Measurements from ENCODE around the gene CCSER2.

CCSER2 gene

GRCh38 chr10:84546609-84547008 is 218.2 kb downstream of the CCSER2 start:
- Histone ChIP-seq H3K36me3 (ENCODE audit: control insufficient read depth, insufficient read depth, low read length) (no peaks in the 10 kb centered on the region), H3K9me3 (ENCODE audit: control insufficient read depth, low read length) (no peaks in the 10 kb centered on the region), H3K27me3 (replicated peaks; ENCODE audit: control insufficient read depth, insufficient read depth, low read length, poor library complexity, severe bottlenecking) (no peaks in the 10 kb centered on the region), H3K4me3 (ENCODE audit: insufficient read depth, low read depth, low read length, poor library complexity, severe bottlenecking) (no peak overlapping the region), H3K4me1 (ENCODE audit: control insufficient read depth, insufficient read depth, low read length, poor library complexity, severe bottlenecking) (no peaks in the 10 kb centered on the region), H3K27ac (ENCODE audit: insufficient read depth, low read length, poor library complexity, severe bottlenecking) (no peak overlapping the region)
- DNase-seq, result no peak

GRCh38 chr10:84547616-84548015 is 219.2 kb downstream of the CCSER2 start:
- Histone ChIP-seq H3K4me3 (ENCODE audit: insufficient read depth, low read depth, low read length, poor library complexity, severe bottlenecking) (no peak overlapping the region), H3K36me3 (ENCODE audit: control insufficient read depth, insufficient read depth, low read length) (no peaks in the 10 kb centered on the region), H3K27ac (ENCODE audit: insufficient read depth, low read length, poor library complexity, severe bottlenecking) (no peak overlapping the region), H3K4me1 (ENCODE audit: control insufficient read depth, insufficient read depth, low read length, poor library complexity, severe bottlenecking) (no peaks in the 10 kb centered on the region), H3K9me3 (ENCODE audit: control insufficient read depth, low read length) (no peaks in the 10 kb centered on the region), H3K27me3 (replicated peaks; ENCODE audit: control insufficient read depth, insufficient read depth, low read length, poor library complexity, severe bottlenecking) (no peaks in the 10 kb centered on the region)
- no peak for DNase-seq

- Histone ChIP-seq H3K27ac (ENCODE audit: insufficient read depth, low read length, poor library complexity, severe bottlenecking) (no peak overlapping the region), H3K4me3 (ENCODE audit: insufficient read depth, low read depth, low read length, poor library complexity, severe bottlenecking) (no peak overlapping the region), H3K9me3 (ENCODE audit: control insufficient read depth, low read length) (no peaks in the 10 kb centered on the region), H3K4me1 (ENCODE audit: control insufficient read depth, insufficient read depth, low read length, poor library complexity, severe bottlenecking) (no peaks in the 10 kb centered on the region), H3K27me3 (replicated peaks; ENCODE audit: control insufficient read depth, insufficient read depth, low read length, poor library complexity, severe bottlenecking) (no peaks in the 10 kb centered on the region), H3K36me3 (ENCODE audit: control insufficient read depth, insufficient read depth, low read length) (no peaks in the 10 kb centered on the region)
- DNase-seq, result no peak
These were observed 220.5 kb downstream of the CCSER2 start for GRCh38 chr10:84548869-84549268.

- Histone ChIP-seq H3K4me1 (ENCODE audit: control insufficient read depth, insufficient read depth, low read length, poor library complexity, severe bottlenecking) (no peaks in the 10 kb centered on the region), H3K9me3 (ENCODE audit: control insufficient read depth, low read length) (no peaks in the 10 kb centered on the region), H3K27ac (ENCODE audit: insufficient read depth, low read length, poor library complexity, severe bottlenecking) (no peak overlapping the region), H3K27me3 (replicated peaks; ENCODE audit: control insufficient read depth, insufficient read depth, low read length, poor library complexity, severe bottlenecking) (no peaks in the 10 kb centered on the region), H3K4me3 (ENCODE audit: insufficient read depth, low read depth, low read length, poor library complexity, severe bottlenecking) (no peak overlapping the region), H3K36me3 (ENCODE audit: control insufficient read depth, insufficient read depth, low read length) (no peaks in the 10 kb centered on the region)
- DNase-seq, result no peak
These were observed 221.2 kb downstream of the CCSER2 start for GRCh38 chr10:84549368-84550165.

GRCh38 chr10:84550756-84551436 is 222.5 kb downstream of the CCSER2 start:
- no peak overlapping the region for H3K27ac ChIP-seq (ENCODE audit: insufficient read depth, low read length, poor library complexity, severe bottlenecking)
- no peaks in the 10 kb centered on the region for H3K4me1 ChIP-seq (ENCODE audit: control insufficient read depth, insufficient read depth, low read length, poor library complexity, severe bottlenecking)
- no peak for DNase-seq
- H3K4me3 ChIP-seq (ENCODE audit: insufficient read depth, low read depth, low read length, poor library complexity, severe bottlenecking), result no peak overlapping the region
- no peaks in the 10 kb centered on the region for H3K27me3 ChIP-seq (replicated peaks; ENCODE audit: control insufficient read depth, insufficient read depth, low read length, poor library complexity, severe bottlenecking)
- H3K9me3 ChIP-seq (ENCODE audit: control insufficient read depth, low read length), result no peaks in the 10 kb centered on the region
- no peaks in the 10 kb centered on the region for H3K36me3 ChIP-seq (ENCODE audit: control insufficient read depth, insufficient read depth, low read length)

- DNase-seq, result no peak
- Histone ChIP-seq H3K36me3 (ENCODE audit: control insufficient read depth, insufficient read depth, low read length) (no peaks in the 10 kb centered on the region), H3K4me1 (ENCODE audit: control insufficient read depth, insufficient read depth, low read length, poor library complexity, severe bottlenecking) (no peaks in the 10 kb centered on the region), H3K27me3 (replicated peaks; ENCODE audit: control insufficient read depth, insufficient read depth, low read length, poor library complexity, severe bottlenecking) (no peaks in the 10 kb centered on the region), H3K4me3 (ENCODE audit: insufficient read depth, low read depth, low read length, poor library complexity, severe bottlenecking) (no peak overlapping the region), H3K9me3 (ENCODE audit: control insufficient read depth, low read length) (no peaks in the 10 kb centered on the region), H3K27ac (ENCODE audit: insufficient read depth, low read length, poor library complexity, severe bottlenecking) (no peak overlapping the region)
These were observed 223.2 kb downstream of the CCSER2 start for GRCh38 chr10:84551437-84552120.

GRCh38 chr10:84552478-84552877 is 224.1 kb downstream of the CCSER2 start:
- no peak overlapping the region for H3K27ac ChIP-seq (ENCODE audit: insufficient read depth, low read length, poor library complexity, severe bottlenecking)
- no peaks in the 10 kb centered on the region for H3K4me1 ChIP-seq (ENCODE audit: control insufficient read depth, insufficient read depth, low read length, poor library complexity, severe bottlenecking)
- no peak for DNase-seq
- H3K36me3 ChIP-seq (ENCODE audit: control insufficient read depth, insufficient read depth, low read length), result no peaks in the 10 kb centered on the region
- H3K4me3 ChIP-seq (ENCODE audit: insufficient read depth, low read depth, low read length, poor library complexity, severe bottlenecking), result no peak overlapping the region
- no peaks in the 10 kb centered on the region for H3K27me3 ChIP-seq (replicated peaks; ENCODE audit: control insufficient read depth, insufficient read depth, low read length, poor library complexity, severe bottlenecking)
- no peaks in the 10 kb centered on the region for H3K9me3 ChIP-seq (ENCODE audit: control insufficient read depth, low read length)

- Histone ChIP-seq H3K27me3 (replicated peaks; ENCODE audit: control insufficient read depth, insufficient read depth, low read length, poor library complexity, severe bottlenecking) (no peaks in the 10 kb centered on the region), H3K4me1 (ENCODE audit: control insufficient read depth, insufficient read depth, low read length, poor library complexity, severe bottlenecking) (no peaks in the 10 kb centered on the region), H3K9me3 (ENCODE audit: control insufficient read depth, low read length) (no peaks in the 10 kb centered on the region), H3K36me3 (ENCODE audit: control insufficient read depth, insufficient read depth, low read length) (no peaks in the 10 kb centered on the region), H3K4me3 (ENCODE audit: insufficient read depth, low read depth, low read length, poor library complexity, severe bottlenecking) (no peak overlapping the region), H3K27ac (ENCODE audit: insufficient read depth, low read length, poor library complexity, severe bottlenecking) (no peak overlapping the region)
- no peak for DNase-seq
These were observed 234.2 kb downstream of the CCSER2 start for GRCh38 chr10:84562592-84562991.

- H3K27me3 ChIP-seq (replicated peaks; ENCODE audit: control insufficient read depth, insufficient read depth, low read length, poor library complexity, severe bottlenecking), result no peaks in the 10 kb centered on the region
- H3K4me1 ChIP-seq (ENCODE audit: control insufficient read depth, insufficient read depth, low read length, poor library complexity, severe bottlenecking), result no peaks in the 10 kb centered on the region
- H3K27ac ChIP-seq (ENCODE audit: insufficient read depth, low read length, poor library complexity, severe bottlenecking), result no peak overlapping the region
- no peak for DNase-seq
- H3K36me3 ChIP-seq (ENCODE audit: control insufficient read depth, insufficient read depth, low read length), result no peaks in the 10 kb centered on the region
- H3K9me3 ChIP-seq (ENCODE audit: control insufficient read depth, low read length), result no peaks in the 10 kb centered on the region
- no peak overlapping the region for H3K4me3 ChIP-seq (ENCODE audit: insufficient read depth, low read depth, low read length, poor library complexity, severe bottlenecking)
These were observed 235.0 kb downstream of the CCSER2 start for GRCh38 chr10:84563355-84563754.

- no peaks in the 10 kb centered on the region for H3K4me1 ChIP-seq (ENCODE audit: control insufficient read depth, insufficient read depth, low read length, poor library complexity, severe bottlenecking)
- no peaks in the 10 kb centered on the region for H3K9me3 ChIP-seq (ENCODE audit: control insufficient read depth, low read length)
- no peak overlapping the region for H3K27ac ChIP-seq (ENCODE audit: insufficient read depth, low read length, poor library complexity, severe bottlenecking)
- H3K27me3 ChIP-seq (replicated peaks; ENCODE audit: control insufficient read depth, insufficient read depth, low read length, poor library complexity, severe bottlenecking), result no peaks in the 10 kb centered on the region
- H3K36me3 ChIP-seq (ENCODE audit: control insufficient read depth, insufficient read depth, low read length), result no peaks in the 10 kb centered on the region
- DNase-seq, result no peak
- H3K4me3 ChIP-seq (ENCODE audit: insufficient read depth, low read depth, low read length, poor library complexity, severe bottlenecking), result no peak overlapping the region
These were observed 235.5 kb downstream of the CCSER2 start for GRCh38 chr10:84563868-84564267.
